GM12865 (cell line): ENCODE results near the gene SLC25A29.
A peak's percentile ranks its signal among the peaks of the same experiment; 100 is the strongest.

Experiments used
- DNase-seq: peaks from one replicate; pipeline ENCODE4 v3.0.0; 2010; ENCODE audit warnings: low read depth
- H3K4me3 ChIP-seq: 2 replicates; pipeline ENCODE4 v1.5.1; 2011; ENCODE audit warnings: mild to moderate bottlenecking, low read depth, low read length, control low read depth
- CTCF ChIP-seq: IDR thresholded peaks from 2 replicates; pipeline ENCODE4 v1.5.1; 2011; ENCODE audit warnings: low read length, control low read depth, low read depth, inconsistent platforms; ENCODE audit not compliant: insufficient read depth; ENCODE audit errors: missing control alignments

The SLC25A29 gene

GRCh38 chr14:100339766-100340422 lies 33.6 kb upstream of the SLC25A29 start:
- H3K4me3 ChIP-seq: no peak overlapping the region
- DNase-seq: no peak
- TF ChIP-seq CTCF: no peak

- peak; percentile 60 for DNase-seq
- TF ChIP-seq CTCF: no peak
- H3K4me3 ChIP-seq: no peak overlapping the region
Measured at GRCh38 chr14:100336618-100337530, 30.6 kb upstream of the SLC25A29 start.

- DNase-seq: no peak
Measured at GRCh38 chr14:100334904-100335303, 28.7 kb upstream of the SLC25A29 start.

GRCh38 chr14:100333827-100334226 lies 27.6 kb upstream of the SLC25A29 start:
- no peak for DNase-seq
- TF ChIP-seq CTCF: no peak
- H3K4me3 ChIP-seq: no peak overlapping the region

More at GRCh38 chr14:100334904-100335303, 28.7 kb upstream of the SLC25A29 start:
- no peak overlapping the region for H3K4me3 ChIP-seq
- no peak for TF ChIP-seq CTCF

GRCh38 chr14:100333311-100333710 lies 27.1 kb upstream of the SLC25A29 start:
- H3K4me3 ChIP-seq: no peak overlapping the region
- no peak for TF ChIP-seq CTCF
- DNase-seq: no peak

GRCh38 chr14:100332797-100333196 lies 26.6 kb upstream of the SLC25A29 start:
- no peak for DNase-seq
- H3K4me3 ChIP-seq: no peak overlapping the region
- no peak for TF ChIP-seq CTCF
